Measurements from ENCODE around the gene TSPYL1.

GRCh38 chr6:116248577-116248976, 31.2 kb downstream of the TSPYL1 start:
- TF ChIP-seq JUND (IDR thresholded peaks at IDR 0.05; ENCODE audit: low read length) = no peak
- TF ChIP-seq POLR2A (IDR thresholded peaks at IDR 0.05; ENCODE audit: control extremely low read depth in 1 of 2, low read depth in 2 of 2, low read length in 2 of 2) = 0 out of 3 replicates have a peak, but pooled peaks of 1 of the 2 experiments have one; percentile 17
- TF ChIP-seq POLR2AphosphoS5 (IDR thresholded peaks at IDR 0.05; ENCODE audit: low read depth, low read length) = no peak
- no peak for TF ChIP-seq CTCF (IDR thresholded peaks at IDR 0.05; ENCODE audit: control extremely low read depth in 1 of 3, insufficient read depth in 1 of 3, low read depth in 1 of 3, low read length in 3 of 3)
- no peak for TF ChIP-seq MAFK (IDR thresholded peaks at IDR 0.05; ENCODE audit: low read depth, low read length)
- no peak for TF ChIP-seq EZH2 (IDR thresholded peaks at IDR 0.05; ENCODE audit: low read depth, low read length, severe bottlenecking)
- TF ChIP-seq CREB1 (IDR thresholded peaks at IDR 0.05) = no peak
- no peak for TF ChIP-seq SIRT6 (IDR thresholded peaks at IDR 0.05; ENCODE audit: low read length)

Data from H1 (cell line).